ENCODE results near the gene RPS19.
"Not testable (repeated sequence)": the region's sequence is repeated elsewhere in the genome, so short reads cannot be mapped to it uniquely, and the experiment has no call there.

RPS19 gene

DNA sequence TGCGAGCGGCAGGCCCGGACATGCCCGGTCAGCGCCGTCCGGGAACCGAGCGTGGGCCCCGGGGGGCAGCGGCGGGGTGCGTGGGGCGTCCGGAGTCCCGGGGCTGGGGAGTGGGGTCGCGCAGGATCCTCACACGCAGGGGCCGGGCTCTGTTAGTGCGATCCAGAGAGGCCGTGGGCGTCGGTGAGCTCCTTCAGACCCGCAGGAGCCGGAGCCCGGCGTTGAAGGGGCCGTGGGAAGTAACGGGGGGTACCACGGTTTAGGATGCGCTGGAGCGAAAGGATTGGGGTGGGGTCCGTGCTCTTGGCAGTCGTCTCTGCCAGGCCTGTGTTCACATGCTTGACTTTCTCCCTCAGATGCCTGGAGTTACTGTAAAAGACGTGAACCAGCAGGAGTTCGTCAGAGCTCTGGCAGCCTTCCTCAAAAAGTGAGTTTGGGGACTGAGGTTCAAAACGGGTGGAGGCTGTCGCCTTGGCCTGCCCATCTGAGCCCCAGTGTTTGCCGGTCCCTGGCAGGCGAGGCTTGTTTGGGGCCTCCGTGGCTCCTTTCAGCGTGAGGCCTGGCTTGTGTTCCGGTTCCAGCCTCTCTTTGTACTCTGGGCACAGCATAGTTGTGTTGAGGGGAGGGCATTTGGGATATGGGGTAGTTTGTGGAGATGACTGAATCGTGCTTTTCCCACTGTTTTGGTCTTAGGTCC is 512 bp downstream of the RPS19 start:
- DNase-seq = no peak

- no peak for DNase-seq
Measured at GRCh38 chr19:41861116-41861768, 1.2 kb downstream of the RPS19 start.

DNA sequence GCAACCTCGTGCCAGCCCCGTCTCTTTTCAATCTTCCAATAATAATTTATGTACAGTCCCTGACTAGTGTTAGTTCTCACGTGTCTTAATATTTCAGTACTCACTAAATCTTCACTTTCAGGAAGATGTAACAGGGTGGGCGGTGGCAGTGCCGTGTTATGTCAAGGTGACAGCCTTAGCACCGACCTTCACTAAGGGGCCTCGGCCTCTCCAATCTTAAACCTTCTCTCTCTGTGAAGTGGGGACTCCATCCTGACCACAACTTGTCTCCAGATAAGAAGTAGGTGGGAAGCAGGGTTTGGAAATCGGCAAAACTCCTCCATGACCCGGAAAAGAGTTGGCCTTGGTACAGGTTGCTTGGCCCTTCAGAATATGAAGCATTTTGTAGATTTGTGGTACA is 1.8 kb downstream of the RPS19 start:
- no peak for DNase-seq

GRCh38 chr19:41862445-41862986 is 2.5 kb downstream of the RPS19 start:
- DNase-seq = no peak

- no peak for DNase-seq
Measured at GRCh38 chr19:41863209-41863931, 3.3 kb downstream of the RPS19 start.

DNA sequence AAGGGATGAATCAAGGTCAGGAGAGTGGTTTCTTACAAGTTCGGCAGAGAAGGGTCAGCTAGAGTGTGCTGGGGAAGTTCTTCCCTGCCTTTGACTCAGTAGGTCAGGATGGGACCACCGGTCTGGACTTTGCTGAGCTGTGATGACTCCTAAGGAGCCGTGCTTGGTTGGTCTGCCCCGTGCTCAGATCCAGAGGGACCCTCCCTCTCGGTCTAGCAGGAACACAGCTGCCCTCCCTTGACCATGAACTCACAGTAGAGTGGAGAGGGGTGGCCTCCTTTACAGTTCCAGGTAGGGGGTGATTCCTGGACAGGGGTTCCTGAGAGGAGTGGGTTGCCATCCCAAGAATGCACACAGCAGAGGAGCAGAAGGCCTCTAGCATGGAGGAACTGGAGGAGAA is 4.3 kb downstream of the RPS19 start:
- no peak for DNase-seq

DNA sequence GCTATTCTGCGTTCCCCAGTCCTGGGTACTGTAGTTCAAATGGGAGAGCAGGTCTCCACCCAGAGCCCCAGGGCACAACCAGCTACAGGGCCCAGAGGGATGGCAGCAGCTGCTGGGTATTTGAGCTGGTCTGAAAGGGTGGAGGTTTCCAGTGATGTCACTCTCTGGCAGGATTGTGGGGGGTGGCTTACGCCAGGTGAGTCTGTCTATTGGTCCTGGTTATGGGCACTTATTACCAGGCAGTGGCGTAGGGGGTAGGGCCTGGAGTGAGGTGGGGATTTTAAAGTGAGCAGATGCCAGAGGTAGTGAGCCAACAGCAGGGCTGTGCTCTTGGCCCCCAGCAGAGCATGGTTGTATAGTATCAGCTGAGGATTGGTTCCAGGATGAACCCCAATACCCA is 6.2 kb downstream of the RPS19 start:
- DNase-seq = no peak

DNA sequence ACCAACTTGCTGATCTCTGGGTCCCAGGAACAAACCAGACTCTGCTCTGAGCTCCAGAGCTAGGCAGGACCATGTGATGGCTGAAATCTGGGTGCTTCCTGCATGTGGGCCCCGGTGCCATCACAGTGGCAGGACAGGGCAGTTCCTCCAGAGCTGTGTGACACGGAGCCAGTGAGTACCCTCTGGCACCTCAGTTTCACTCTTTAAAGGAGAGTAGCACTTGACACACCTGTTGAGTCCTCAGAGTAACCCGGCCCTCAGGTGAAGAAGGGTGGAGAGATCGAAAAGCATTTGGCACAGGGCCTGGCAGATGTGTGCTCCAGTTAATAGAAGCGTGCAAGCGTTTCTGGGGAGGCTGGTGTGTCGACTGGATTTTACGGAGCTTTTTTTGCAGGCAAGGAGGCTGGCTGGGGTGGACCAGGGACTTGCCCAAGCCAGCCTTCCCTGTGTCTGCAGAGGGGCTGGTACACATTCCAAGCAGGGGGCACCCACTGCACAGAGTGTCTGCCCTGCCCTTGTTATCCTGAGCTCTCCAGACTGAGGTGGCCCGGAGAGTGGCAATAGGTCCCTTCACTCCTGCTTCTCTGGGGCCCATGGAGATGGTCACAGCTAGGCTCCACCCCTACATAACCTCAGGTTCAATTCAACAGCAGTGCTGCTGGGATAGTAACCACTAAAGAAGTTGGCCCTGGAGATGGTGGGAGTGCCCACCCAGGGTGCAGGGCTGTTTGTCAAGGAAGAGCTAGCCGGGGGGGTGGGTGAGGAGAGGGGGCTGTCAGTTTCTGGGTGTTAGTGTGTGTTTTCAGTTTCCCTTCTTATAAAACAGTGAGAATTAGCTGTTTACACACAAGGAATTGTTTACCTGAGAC is 8.3 kb downstream of the RPS19 start:
- DNase-seq = no peak

GRCh38 chr19:41868989-41869300 is 8.9 kb downstream of the RPS19 start:
- no peak for DNase-seq

- DNase-seq = no peak
Measured at GRCh38 chr19:41869374-41869955, 9.4 kb downstream of the RPS19 start.

- DNase-seq = no peak
Measured at GRCh38 chr19:41870401-41870873, 10.4 kb downstream of the RPS19 start.

DNA sequence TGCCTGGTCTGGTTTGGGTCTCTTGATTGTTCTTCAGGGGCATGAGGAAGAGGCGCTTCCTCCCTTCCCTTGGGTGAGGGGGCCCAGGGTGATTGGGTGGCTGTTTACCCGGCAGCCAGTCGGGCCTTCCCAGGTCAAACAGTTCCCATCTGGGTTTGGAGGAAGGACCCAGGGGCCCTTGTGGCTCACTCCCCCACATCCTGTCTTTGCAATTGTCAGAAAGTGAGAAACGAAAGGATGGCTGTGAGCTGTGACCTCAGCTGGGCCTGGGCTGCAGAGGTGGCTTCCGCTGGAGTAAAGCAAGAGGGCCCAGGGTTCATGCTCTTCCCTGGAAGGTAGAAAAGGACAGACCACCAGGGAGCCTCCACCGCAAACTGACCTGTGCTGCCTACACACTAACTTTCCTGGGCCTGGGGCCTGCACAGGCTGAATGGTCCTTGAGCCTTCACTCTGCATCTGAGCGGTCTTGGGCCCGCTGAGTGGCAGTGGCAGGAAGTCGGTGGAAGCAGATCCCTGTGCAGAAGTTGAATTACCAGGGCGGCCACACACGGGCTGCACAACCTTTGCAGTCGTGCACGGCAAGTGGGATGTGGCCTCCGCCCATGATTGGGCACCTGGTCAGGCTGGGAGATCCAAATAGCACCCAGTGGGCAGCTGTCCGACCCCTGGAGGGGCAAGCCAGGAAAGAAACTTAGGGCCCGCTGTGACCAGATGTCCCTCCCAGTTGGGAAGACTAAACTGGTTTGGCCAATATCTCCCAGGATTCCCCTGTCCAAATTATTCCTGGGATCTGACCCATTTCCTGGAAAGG is 11.7 kb downstream of the RPS19 start:
- no peak for DNase-seq

- no peak for DNase-seq
Measured at GRCh38 chr19:41872384-41872774, 12.3 kb downstream of the RPS19 start.

DNA sequence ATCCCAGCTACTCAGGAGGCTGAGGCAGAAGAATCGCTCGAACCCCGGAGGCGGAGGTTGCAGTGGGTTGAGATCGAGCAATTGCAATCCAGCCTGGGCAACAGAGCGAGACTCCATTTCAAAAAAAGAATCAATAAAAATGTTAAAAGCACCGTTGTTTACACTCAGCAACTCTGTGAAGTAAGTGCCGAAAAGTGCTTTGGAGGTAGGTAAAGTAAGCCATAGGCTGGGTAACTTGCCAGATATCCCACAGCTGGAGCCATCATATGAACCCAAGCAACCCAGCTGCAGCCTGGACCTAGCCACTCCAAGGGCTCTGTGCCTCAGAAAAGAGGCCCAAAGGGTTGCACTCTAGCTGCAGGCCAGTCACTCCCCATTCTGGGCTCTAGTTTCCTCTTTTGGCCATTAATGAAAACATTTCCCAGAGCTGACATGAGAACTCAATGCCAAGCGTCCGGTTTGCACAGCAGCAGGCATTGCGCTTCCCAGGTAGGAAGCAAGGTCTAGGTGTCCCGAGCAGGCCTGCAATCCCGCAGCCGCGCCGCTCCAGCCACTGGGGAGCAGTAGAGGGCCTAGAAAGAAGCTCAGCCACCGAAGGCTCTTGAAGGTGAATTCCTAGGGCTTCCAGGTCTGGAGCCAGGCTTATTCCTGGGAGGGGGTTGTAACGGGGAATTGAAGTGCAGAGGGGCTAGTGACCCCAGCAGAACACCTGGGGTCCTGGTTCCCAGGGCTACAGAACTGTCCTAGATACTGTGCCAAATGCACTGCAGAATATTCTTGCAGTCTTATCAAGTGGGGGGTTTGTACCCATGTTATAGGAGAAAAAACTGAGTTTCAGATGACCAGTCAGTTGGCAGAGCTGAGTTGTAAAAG is 13.0 kb downstream of the RPS19 start:
- DNase-seq = no peak

GRCh38 chr19:41875973-41876372 is 15.9 kb downstream of the RPS19 start:
- DNase-seq = not testable (repeated sequence)

DNA sequence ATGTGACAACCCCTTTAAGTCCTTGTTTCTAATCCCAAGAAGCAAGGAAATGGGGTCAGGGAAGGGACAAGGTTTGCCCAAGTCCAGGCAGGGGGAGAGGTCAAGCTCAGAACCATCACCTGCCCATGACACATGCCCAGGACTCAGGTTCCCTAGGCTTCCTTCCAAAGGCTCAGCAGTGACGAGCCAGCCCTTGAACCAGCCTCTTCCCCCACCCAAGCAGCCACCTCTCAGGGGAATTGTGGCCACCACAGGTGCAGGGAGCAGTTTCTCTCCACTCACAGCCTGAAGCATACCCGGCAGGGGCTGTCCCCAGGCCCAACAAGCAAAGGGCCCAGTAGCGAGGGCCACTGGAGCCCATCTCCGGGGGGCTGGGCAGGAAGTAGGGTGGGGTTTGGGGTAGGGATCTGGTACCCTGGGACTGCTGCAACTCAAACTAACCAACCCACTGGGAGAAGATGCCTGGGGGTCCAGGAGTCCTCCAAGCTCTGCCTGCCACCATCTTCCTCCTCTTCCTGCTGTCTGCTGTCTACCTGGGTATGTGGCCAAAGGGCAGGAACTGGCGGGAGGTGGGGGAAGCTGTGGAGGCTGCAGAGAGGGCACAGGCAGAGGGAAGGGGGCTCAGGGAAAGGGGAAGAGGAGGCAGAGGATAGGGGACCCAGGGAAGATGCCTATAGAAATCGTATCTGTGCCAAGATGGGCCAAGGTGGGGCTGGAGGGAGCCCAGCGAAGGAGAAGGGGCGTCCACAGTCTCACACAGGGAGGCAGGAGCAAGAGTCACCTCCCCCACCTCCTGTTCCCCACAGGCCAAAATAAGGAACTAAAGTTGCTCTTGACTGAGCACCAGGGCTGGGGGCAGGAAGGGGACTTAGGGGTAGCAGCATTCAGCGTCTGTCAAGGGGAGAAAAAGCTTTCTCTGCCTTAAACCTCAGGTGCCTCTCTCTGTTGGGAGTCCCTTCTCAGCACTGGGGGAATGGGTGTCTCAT is 17.1 kb downstream of the RPS19 start, which contains the start of gene CD79A:
CD79A (plus strand) TSS at position 433 of the 986 bp plus-strand sequence; CDS start at position 459, 26 bp downstream.
- no peak for DNase-seq

DNA sequence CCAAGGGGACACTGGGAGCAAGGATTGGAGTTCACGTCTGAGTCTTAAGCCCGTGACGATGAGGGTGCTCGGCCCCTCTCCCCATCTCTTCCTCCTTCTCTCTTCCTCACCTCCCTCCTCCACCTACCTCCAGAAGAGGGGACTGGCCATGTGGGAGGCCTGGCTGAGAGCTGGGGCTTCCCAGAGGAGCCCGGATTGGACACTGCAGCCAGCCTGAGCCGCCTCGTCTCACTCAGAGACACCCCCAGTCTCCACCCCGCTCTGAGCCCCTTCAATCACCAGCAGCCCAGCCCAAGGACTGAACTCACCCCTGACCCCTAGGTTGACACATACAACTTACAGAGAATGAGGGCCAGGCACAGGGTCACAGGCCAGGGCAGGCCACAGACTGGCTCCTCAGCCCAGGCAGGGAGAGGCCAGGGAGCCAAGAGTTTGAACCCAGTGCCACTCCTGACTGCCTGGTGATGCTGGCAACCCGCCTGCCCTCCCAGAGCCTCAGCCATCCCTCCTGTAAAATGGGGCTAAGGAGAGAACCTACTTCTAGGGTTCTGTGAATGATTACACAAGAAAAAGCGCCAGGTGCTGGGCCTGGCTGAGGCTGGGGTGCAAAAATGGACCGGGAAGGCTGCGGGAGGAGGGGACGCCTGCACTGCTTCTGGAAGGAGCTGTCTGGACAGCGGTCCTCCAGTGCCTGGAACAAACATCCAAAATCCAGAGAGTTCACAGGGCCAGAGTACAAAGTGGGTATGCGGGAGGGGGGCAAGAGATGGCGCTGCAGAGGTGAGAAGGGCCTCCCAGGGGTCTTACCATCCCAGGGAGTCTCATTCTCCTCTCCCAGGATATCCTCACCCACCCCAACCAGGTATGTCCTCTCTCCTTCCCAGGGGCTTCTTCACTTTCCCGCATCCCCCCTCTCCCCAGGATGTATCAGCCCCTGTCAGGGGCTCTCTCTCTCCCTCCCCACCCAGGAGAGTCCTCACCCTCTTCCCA is 18.2 kb downstream of the RPS19 start:
- DNase-seq = no peak

DNA sequence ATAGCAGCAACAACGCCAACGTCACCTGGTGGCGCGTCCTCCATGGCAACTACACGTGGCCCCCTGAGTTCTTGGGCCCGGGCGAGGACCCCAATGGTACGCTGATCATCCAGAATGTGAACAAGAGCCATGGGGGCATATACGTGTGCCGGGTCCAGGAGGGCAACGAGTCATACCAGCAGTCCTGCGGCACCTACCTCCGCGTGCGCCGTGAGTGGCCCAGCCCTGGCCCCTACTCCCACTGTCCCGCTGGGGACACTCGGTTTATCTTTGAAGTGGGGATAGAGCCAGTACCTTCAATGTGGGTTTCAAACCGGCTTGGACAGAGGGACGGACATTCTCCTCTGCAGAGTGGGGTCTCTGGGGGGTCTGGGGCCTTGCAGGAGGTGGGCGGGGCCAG is 19.0 kb downstream of the RPS19 start:
- DNase-seq = no peak

All from NCI-H446 treated with DMSO at 0.1 percent for 48 hours (cell line).